Spleen (tissue), 11 donors: Measurements from ENCODE around the gene OR2M5. TPM values are rescaled to one million over a fixed set of nuclear protein-coding genes. Genes with fewer than 3 reads are reported as not detected.

Source experiments
- DNase-seq: peaks from one replicate; pipeline ENCODE4 v3.0.0-alpha.2; 2020
- H3K27ac ChIP-seq, 8 donors: fragments of 200-600 bp; sonication (generic) in 7 of 8; 1 replicate in 4 of 8; 2 replicates in 4 of 8; pipeline versions ENCODE4 v1.5.0 to v1.8.0; 2016 to 2021; ENCODE audit warnings: inconsistent platforms in 4 of 8, mild to moderate bottlenecking in 4 of 8, moderate library complexity in 1 of 8
- H3K27me3 ChIP-seq, 7 donors: fragments of 200-600 bp; sonication (generic) in 6 of 7; replicated peaks in 1 of 7; 1 replicate in 4 of 7; 2 replicates in 3 of 7; pipeline versions ENCODE4 v1.5.0 to v1.8.0; 2016 to 2021; ENCODE audit warnings: inconsistent platforms in 3 of 7, mild to moderate bottlenecking in 1 of 7
- H3K36me3 ChIP-seq, 6 donors: fragments of 200-600 bp; sonication (generic) in 5 of 6; 1 replicate in 4 of 6; 2 replicates in 2 of 6; pipeline versions ENCODE4 v1.5.0 to v1.8.0; 2016 to 2021; ENCODE audit warnings: inconsistent platforms in 2 of 6
- H3K4me1 ChIP-seq, 6 donors: fragments of 200-600 bp; sonication (generic) in 5 of 6; 1 replicate in 3 of 6; 2 replicates in 3 of 6; pipeline versions ENCODE4 v1.5.0 to v1.8.0; 2016 to 2021; ENCODE audit warnings: inconsistent platforms in 3 of 6
- H3K4me3 ChIP-seq, 8 donors: fragments of 200-600 bp; sonication (generic) in 7 of 8; 1 replicate in 4 of 8; 2 replicates in 4 of 8; pipeline versions ENCODE4 v1.5.0 to v1.8.0; 2016 to 2021; ENCODE audit warnings: inconsistent platforms in 4 of 8, mild to moderate bottlenecking in 4 of 8, moderate library complexity in 2 of 8
- H3K9me3 ChIP-seq, 8 donors: fragments of 200-600 bp; sonication (generic) in 7 of 8; 1 replicate in 4 of 8; 2 replicates in 4 of 8; pipeline versions ENCODE4 v1.5.0 to v1.8.0; 2016 to 2021; ENCODE audit warnings: inconsistent platforms in 4 of 8
- POLR2A ChIP-seq, 3 donors: fragments of 450-650 bp; IDR thresholded peaks; one replicate each; pipeline ENCODE4 v1.5.1; 2017; ENCODE audit warnings: antibody characterized with exemption in 3 of 3, mild to moderate bottlenecking in 1 of 3
- POLR2AphosphoS5 ChIP-seq, 3 donors: sonication (generic); formaldehyde crosslinking; IDR thresholded peaks; one replicate each; pipeline ENCODE4 v1.5.1; 2017; ENCODE audit warnings: antibody characterized with exemption in 3 of 3
- WGBS, 5 donors: extraction: QIAGEN DNeasy Blood & Tissue Kit in 3 of 5; methylation state at CpG; one replicate each; pipeline versions ENCODE4 v1.1.5 to v1.1.7; 2013 to 2018; 5-methylcytosine and 5-hydroxymethylcytosine counted together
- intact Hi-C: fragments of 100-400 bp; cut with DNase I; formaldehyde crosslinking; loops from one replicate; pipeline ENCODE4 v1.15.0; 2023; ENCODE audit warnings: low total_unique reads
- polyA plus RNA-seq, 3 donors: library from polyadenylated mRNA; stranded (reverse); fragments of 200-250 nt; gene quantifications; one replicate each; pipeline ENCODE4 v1.2.1, GENCODE V29; 2013
- total RNA-seq, 7 donors: library from RNA; depleted of rRNA in 3 of 7; stranded (reverse); fragments of >200 nt in 3 of 7; fragmentation: NEBNext Ultra II Directional in 4 of 7; extraction: Animal tissue kit (Norgen Biotek cat#: 25700) in 4 of 7; gene quantifications; one replicate each; pipeline versions ENCODE4 v1.1.0 to v1.2.1, GENCODE V29; 2016 to 2021
- TF ChIP-seq, protein P1 (sequence below), 11 experiments: fragments of 200-600 bp in 7 of 11; fragments of 450-650 bp in 4 of 11; sonication (generic) in 4 of 11; IDR thresholded peaks in 8 of 11; conservative IDR thresholded peaks in 3 of 11; 1 replicate in 7 of 11; 2 replicates in 4 of 11; pipeline versions ENCODE4 v1.4.0 to v1.8.0; 2016 to 2021; ENCODE audit warnings: antibody characterized with exemption in 11 of 11, inconsistent platforms in 4 of 11, mild to moderate bottlenecking in 1 of 11
- donor health status: healthy with polysubstance abuse.
- donor health status: DM: no; HTN: no; CAD: no; lungs with moderate emphysema.
- donor health status: DM: no; HTN: no; CAD: no.
- donor health status: Bipolar disorder and iron deficiency.
- donor health status: healthy.
- donor health status: DM: no; HTN: no; CAD: no.
- donor health status: DM: yes; HTN: yes; CAD: no.

OR2M5 gene
- total and polyA plus RNA-seq, 10 donors: not detected

- Histone ChIP-seq H3K36me3 (no peaks in the 10 kb centered on the region), H3K27ac (no peak overlapping the region), H3K4me1 (no peaks in the 10 kb centered on the region), H3K9me3 (peaks cover 0 to 12% (median 1%) of the 10 kb centered on the region in 8 donors), H3K4me3 (no peak overlapping the region), H3K27me3 (no peaks in the 10 kb centered on the region)
- intact Hi-C loops: no loop called here
- WGBS, 5 donors: 53 to 75% (median 68%) methylated on average over 2 to 3 of the region's 3 CpGs
- TF ChIP-seq POLR2AphosphoS5 (IDR thresholded peaks at IDR 0.05): no peak
- TF ChIP-seq POLR2A (IDR thresholded peaks at IDR 0.05): no peak
- TF ChIP-seq, protein P1, sequence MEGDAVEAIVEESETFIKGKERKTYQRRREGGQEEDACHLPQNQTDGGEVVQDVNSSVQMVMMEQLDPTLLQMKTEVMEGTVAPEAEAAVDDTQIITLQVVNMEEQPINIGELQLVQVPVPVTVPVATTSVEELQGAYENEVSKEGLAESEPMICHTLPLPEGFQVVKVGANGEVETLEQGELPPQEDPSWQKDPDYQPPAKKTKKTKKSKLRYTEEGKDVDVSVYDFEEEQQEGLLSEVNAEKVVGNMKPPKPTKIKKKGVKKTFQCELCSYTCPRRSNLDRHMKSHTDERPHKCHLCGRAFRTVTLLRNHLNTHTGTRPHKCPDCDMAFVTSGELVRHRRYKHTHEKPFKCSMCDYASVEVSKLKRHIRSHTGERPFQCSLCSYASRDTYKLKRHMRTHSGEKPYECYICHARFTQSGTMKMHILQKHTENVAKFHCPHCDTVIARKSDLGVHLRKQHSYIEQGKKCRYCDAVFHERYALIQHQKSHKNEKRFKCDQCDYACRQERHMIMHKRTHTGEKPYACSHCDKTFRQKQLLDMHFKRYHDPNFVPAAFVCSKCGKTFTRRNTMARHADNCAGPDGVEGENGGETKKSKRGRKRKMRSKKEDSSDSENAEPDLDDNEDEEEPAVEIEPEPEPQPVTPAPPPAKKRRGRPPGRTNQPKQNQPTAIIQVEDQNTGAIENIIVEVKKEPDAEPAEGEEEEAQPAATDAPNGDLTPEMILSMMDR (IDR thresholded peaks at IDR 0.05 in 8 of 11, conservative IDR thresholded peaks at IDR 0.05 in 3 of 11): no peak
- DNase-seq: no peak
These were observed 42.4 kb downstream of the OR2M5 start for GRCh38 chr1:248187363-248187762.

GRCh38 chr1:248189026-248189425 is 44.1 kb downstream of the OR2M5 start:
- no peak for DNase-seq
- Histone ChIP-seq H3K27me3 (no peaks in the 10 kb centered on the region), H3K9me3 (peaks cover 0 to 19% (median 16%) of the 10 kb centered on the region in 8 donors), H3K36me3 (no peaks in the 10 kb centered on the region), H3K4me1 (no peaks in the 10 kb centered on the region), H3K27ac (no peak overlapping the region), H3K4me3 (no peak overlapping the region)
- intact Hi-C loops: no loop called here
- TF ChIP-seq POLR2AphosphoS5 (IDR thresholded peaks at IDR 0.05) (no peak), POLR2A (IDR thresholded peaks at IDR 0.05) (no peak)
- TF ChIP-seq, protein P1 (IDR thresholded peaks at IDR 0.05 in 8 of 11, conservative IDR thresholded peaks at IDR 0.05 in 3 of 11): no peak
- WGBS, 5 donors: 57 to 74% (median 61%) methylated on average over 10 to 11 of the region's 11 CpGs

- Histone ChIP-seq H3K27me3 (no peaks in the 10 kb centered on the region), H3K36me3 (no peaks in the 10 kb centered on the region), H3K27ac (no peak overlapping the region), H3K9me3 (peaks cover 0 to 30% (median 17%) of the 10 kb centered on the region in 8 donors), H3K4me1 (no peaks in the 10 kb centered on the region), H3K4me3 (no peak overlapping the region)
- no peak for TF ChIP-seq POLR2A (IDR thresholded peaks at IDR 0.05)
- TF ChIP-seq, protein P1 (IDR thresholded peaks at IDR 0.05 in 8 of 11, conservative IDR thresholded peaks at IDR 0.05 in 3 of 11): no peak
- TF ChIP-seq POLR2AphosphoS5 (IDR thresholded peaks at IDR 0.05): no peak
- intact Hi-C loops: no loop called here
- whole genome bisulfite sequencing, 5 donors: 47 to 72% (median 66%) methylated on average over 1 of the region's 1 CpG
- no peak for DNase-seq
These were observed 49.2 kb downstream of the OR2M5 start for GRCh38 chr1:248194117-248194516.

Other genes starting within 250 kb of the OR2M5 start
- 10 to 100 TPM in 1 of 7 donors, 1 to 10 TPM in 5, not detected in 1; 1.1 to 11.2 (median 4.7) TPM for gene OR2W3, start 249.6 kb upstream of the OR2M5 start, total RNA-seq
- under 1 TPM in 2 of 3 donors, not detected in 1; 0.29 to 0.35 TPM for gene OR2W3, start 249.6 kb upstream of the OR2M5 start, polyA plus RNA-seq
- gene OR2T8, start 224.9 kb upstream of the OR2M5 start, total RNA-seq: not detected
- gene OR2T8, start 224.9 kb upstream of the OR2M5 start, polyA plus RNA-seq: under 1 TPM in 1 of 3 donors, not detected in 2; 0.06 TPM
- 1 to 10 TPM in 3 of 7 donors, under 1 TPM in 3, not detected in 1; 0.52 to 2.1 (median 1.2) TPM for gene OR2AJ1, start 220.3 kb upstream of the OR2M5 start, total RNA-seq
- gene OR2AJ1, start 220.3 kb upstream of the OR2M5 start, polyA plus RNA-seq: under 1 TPM in 1 of 3 donors, not detected in 2; 0.03 TPM
- gene OR2L8, start 196.3 kb upstream of the OR2M5 start, total RNA-seq: 1 to 10 TPM in 5 of 7 donors, under 1 TPM in 2; 0.65 to 3.8 (median 1.8) TPM
- gene OR2L8, start 196.3 kb upstream of the OR2M5 start, polyA plus RNA-seq: not detected
- gene OR2AK2, start 179.9 kb upstream of the OR2M5 start, total RNA-seq: 1 to 10 TPM in 4 of 7 donors, under 1 TPM in 3; 0.49 to 3.1 (median 1.5) TPM
- not detected for gene OR2AK2, start 179.9 kb upstream of the OR2M5 start, polyA plus RNA-seq
- 1 to 10 TPM in 1 of 7 donors, under 1 TPM in 6; 0.29 to 3.1 (median 0.46) TPM for gene OR2L5, start 131.5 kb upstream of the OR2M5 start, total RNA-seq
- gene OR2L5, start 131.5 kb upstream of the OR2M5 start, polyA plus RNA-seq: under 1 TPM in 1 of 3 donors, not detected in 2; 0.03 TPM
- gene OR2L2, start 115.1 kb upstream of the OR2M5 start, total RNA-seq: 1 to 10 TPM in 4 of 7 donors, under 1 TPM in 3; 0.19 to 5.2 (median 1.0) TPM
- under 1 TPM; 0.04 to 0.32 (median 0.05) TPM for gene OR2L2, start 115.1 kb upstream of the OR2M5 start, polyA plus RNA-seq
- 1 to 10 TPM in 1 of 7 donors, under 1 TPM in 6; 0.27 to 1.0 (median 0.32) TPM for gene OR2L3, start 98.3 kb upstream of the OR2M5 start, total RNA-seq
- under 1 TPM in 1 of 3 donors, not detected in 2; 0.06 TPM for gene OR2L3, start 98.3 kb upstream of the OR2M5 start, polyA plus RNA-seq
- 1 to 10 TPM in 1 of 7 donors, under 1 TPM in 4, not detected in 2; 0.23 to 1.1 (median 0.60) TPM for gene OR2L13, start 50.0 kb upstream of the OR2M5 start, total RNA-seq
- under 1 TPM; 0.14 to 0.32 (median 0.22) TPM for gene OR2L13, start 50.0 kb upstream of the OR2M5 start, polyA plus RNA-seq
- gene OR2M2, start 29.7 kb downstream of the OR2M5 start, total RNA-seq: not detected
- not detected for gene OR2M2, start 29.7 kb downstream of the OR2M5 start, polyA plus RNA-seq
- under 1 TPM in 2 of 7 donors, not detected in 5; 0.03 to 0.13 TPM for gene OR2M3, start 52.1 kb downstream of the OR2M5 start, total RNA-seq
- not detected for gene OR2M3, start 52.1 kb downstream of the OR2M5 start, polyA plus RNA-seq
- not detected for gene OR2M4, start 86.3 kb downstream of the OR2M5 start, total RNA-seq
- under 1 TPM in 1 of 3 donors, not detected in 2; 0.02 TPM for gene OR2M4, start 86.3 kb downstream of the OR2M5 start, polyA plus RNA-seq
- not detected for gene OR2T33, start 132.8 kb downstream of the OR2M5 start, total RNA-seq
- gene OR2T33, start 132.8 kb downstream of the OR2M5 start, polyA plus RNA-seq: not detected
- not detected for gene OR2T12, start 158.3 kb downstream of the OR2M5 start, total RNA-seq
- gene OR2T12, start 158.3 kb downstream of the OR2M5 start, polyA plus RNA-seq: not detected
- gene OR2M7, start 179.4 kb downstream of the OR2M5 start, total RNA-seq: not detected
- gene OR2M7, start 179.4 kb downstream of the OR2M5 start, polyA plus RNA-seq: not detected
- gene OR14C36, start 203.6 kb downstream of the OR2M5 start, total RNA-seq: not detected
- gene OR14C36, start 203.6 kb downstream of the OR2M5 start, polyA plus RNA-seq: not detected
- not detected for gene OR2T4, start 216.5 kb downstream of the OR2M5 start, total RNA-seq
- gene OR2T4, start 216.5 kb downstream of the OR2M5 start, polyA plus RNA-seq: not detected
- not detected for gene OR2T6, start 230.6 kb downstream of the OR2M5 start, total RNA-seq
- not detected for gene OR2T6, start 230.6 kb downstream of the OR2M5 start, polyA plus RNA-seq